HFFc6 (cell line): ENCODE measurements around the gene DUOX2. TPM values are rescaled to one million over a fixed set of nuclear protein-coding genes. Genes with fewer than 3 reads are reported as not detected.

Source experiments
- DNase-seq: peaks from one replicate; pipeline ENCODE4 v3.0.0-alpha.2; 2018
- H3K27ac Mint-ChIP-seq: 2 replicates; pipeline ENCODE4 v1.8.0; 2020; ENCODE audit warnings: mild to moderate bottlenecking, mixed read lengths
- H3K27me3 Mint-ChIP-seq: 2 replicates; pipeline ENCODE4 v1.8.0; 2021; ENCODE audit warnings: mild to moderate bottlenecking, moderate library complexity, mixed read lengths; ENCODE audit not compliant: insufficient read depth
- H3K36me3 Mint-ChIP-seq: 2 replicates; pipeline ENCODE4 v1.8.0; 2021; ENCODE audit warnings: low read depth, mixed read lengths
- H3K4me1 Mint-ChIP-seq: 2 replicates; pipeline ENCODE4 v1.8.0; 2020; ENCODE audit warnings: low read depth, mixed read lengths
- H3K4me3 Mint-ChIP-seq: 2 replicates; pipeline ENCODE4 v1.8.0; 2020; ENCODE audit warnings: mild to moderate bottlenecking, moderate library complexity, mixed read lengths
- H3K9me3 Mint-ChIP-seq: 2 replicates; pipeline ENCODE4 v1.8.0; 2020; ENCODE audit warnings: mild to moderate bottlenecking, mixed read lengths
- CTCF ChIP-seq: fragments of 200-600 bp; sonication (generic); IDR thresholded peaks from 2 replicates; pipeline ENCODE4 v1.5.0; 2021; ENCODE audit warnings: antibody characterized with exemption, mild to moderate bottlenecking
- total RNA-seq, 6 experiments: library from RNA; stranded (reverse); fragmentation: NEBNext Ultra II Directional; extraction: Animal tissue kit (Norgen Biotek cat#: 25700); gene quantifications; 2 replicates in 1 of 6; 3 replicates in 5 of 6; pipeline ENCODE4 v1.2.3, GENCODE V29; 2021

Gene DUOX2
- total RNA-seq, 6 experiments from 2014 or later, result not detected

GRCh38 chr15:45149060-45149459, 35.1 kb upstream of the DUOX2 start:
- no peak for TF ChIP-seq CTCF
- DNase-seq, result no peak
- no peak overlapping the region for H3K27ac Mint-ChIP-seq
- H3K36me3 Mint-ChIP-seq, result no peaks in the 10 kb centered on the region
- H3K4me1 Mint-ChIP-seq, result peaks cover 27% of the 10 kb centered on the region
- peaks cover 9% of the 10 kb centered on the region for H3K27me3 Mint-ChIP-seq
- no peaks in the 10 kb centered on the region for H3K9me3 Mint-ChIP-seq
- no peak overlapping the region for H3K4me3 Mint-ChIP-seq

- no peak for TF ChIP-seq CTCF
- Mint-ChIP-seq H3K27me3 (peaks cover 9% of the 10 kb centered on the region), H3K27ac (no peak overlapping the region), H3K4me3 (no peak overlapping the region), H3K9me3 (no peaks in the 10 kb centered on the region), H3K4me1 (peaks cover 27% of the 10 kb centered on the region), H3K36me3 (no peaks in the 10 kb centered on the region)
- no peak for DNase-seq
These were observed 34.4 kb upstream of the DUOX2 start for GRCh38 chr15:45148076-45149059.

DNA sequence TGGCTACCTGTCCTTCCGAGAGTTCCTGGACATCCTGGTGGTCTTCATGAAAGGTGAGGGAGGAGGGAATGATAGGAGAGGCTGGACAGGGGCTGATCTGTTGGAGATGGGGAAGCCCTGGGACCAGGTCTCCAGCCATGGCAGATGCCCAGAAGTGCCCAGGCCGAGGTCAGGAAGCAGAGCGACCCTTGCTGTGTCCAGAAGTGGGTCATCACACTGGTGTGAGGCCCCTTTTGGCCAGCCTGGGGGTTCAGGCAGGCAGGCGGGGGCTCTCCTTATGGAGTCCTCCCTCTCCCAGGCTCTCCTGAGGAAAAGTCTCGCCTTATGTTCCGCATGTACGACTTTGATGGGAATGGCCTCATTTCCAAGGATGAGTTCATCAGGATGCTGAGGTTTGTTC, 33.6 kb upstream of the DUOX2 start:
- DNase-seq, result no peak
- TF ChIP-seq CTCF, result no peak
- Mint-ChIP-seq H3K4me3 (no peak overlapping the region), H3K9me3 (no peaks in the 10 kb centered on the region), H3K27me3 (peaks cover 9% of the 10 kb centered on the region), H3K27ac (no peak overlapping the region), H3K36me3 (no peaks in the 10 kb centered on the region), H3K4me1 (peaks cover 27% of the 10 kb centered on the region)

GRCh38 chr15:45146405-45146804, 32.4 kb upstream of the DUOX2 start:
- H3K4me3 Mint-ChIP-seq, result no peak overlapping the region
- TF ChIP-seq CTCF, result no peak
- peaks cover 27% of the 10 kb centered on the region for H3K4me1 Mint-ChIP-seq
- H3K36me3 Mint-ChIP-seq, result no peaks in the 10 kb centered on the region
- H3K27ac Mint-ChIP-seq, result no peak overlapping the region
- H3K27me3 Mint-ChIP-seq, result peaks cover 9% of the 10 kb centered on the region
- no peak for DNase-seq
- no peaks in the 10 kb centered on the region for H3K9me3 Mint-ChIP-seq

DNA sequence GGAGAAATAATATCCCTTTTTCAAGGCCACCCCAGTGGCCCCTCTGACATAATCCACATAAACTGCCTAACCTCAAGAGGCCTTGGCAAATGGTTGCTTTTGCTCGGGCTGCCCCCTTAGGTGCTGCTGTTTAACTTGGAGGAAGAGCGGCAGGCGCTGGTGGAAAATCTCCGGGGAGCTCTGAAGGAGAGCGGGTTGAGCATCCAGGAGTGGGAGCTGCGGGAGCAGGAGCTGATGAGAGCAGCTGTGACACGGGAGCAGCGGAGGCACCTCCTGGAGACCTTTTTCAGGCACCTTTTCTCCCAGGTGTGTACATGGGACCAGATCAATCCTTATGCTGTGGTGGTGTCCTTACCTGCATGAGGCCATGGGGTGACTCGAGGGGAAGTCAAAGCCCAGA, 30.8 kb upstream of the DUOX2 start:
- Mint-ChIP-seq H3K9me3 (no peaks in the 10 kb centered on the region), H3K27ac (no peak overlapping the region), H3K27me3 (peaks cover 9% of the 10 kb centered on the region), H3K36me3 (no peaks in the 10 kb centered on the region), H3K4me1 (peaks cover 21% of the 10 kb centered on the region), H3K4me3 (no peak overlapping the region)
- TF ChIP-seq CTCF, result no peak
- DNase-seq, result no peak
